ENCODE measurements around the gene TAF8.

- TF ChIP-seq CTCF (conservative IDR thresholded peaks at IDR 0.05) (no peak), EZH2 (IDR thresholded peaks at IDR 0.05; ENCODE audit: low read depth) (no peak)
Observed at GRCh38 chr6:42012501-42013133, 37.7 kb upstream of the TAF8 start.

Measured in PC-9 (cell line).